Activated T-cell treated with anti-CD3 and anti-CD28 coated beads, Interleukin-2, amount 50 U/mL, for 4 hours (primary cell): ENCODE measurements around the gene CNTF. TPM values are rescaled to one million over a fixed set of nuclear protein-coding genes. Genes with fewer than 3 reads are reported as not detected.

Experiments used
- ATAC-seq, 2 donors: fragments of 200-7000 bp; cut with Tn5 transposase; one replicate each; pipeline ENCODE4 v1.10.0; 2021
- DNase-seq: peaks from one replicate; pipeline ENCODE4 v3.0.0-alpha.2; 2020
- H3K27me3 Mint-ChIP-seq: one replicate; pipeline ENCODE4 v1.8.0; 2021; ENCODE audit warnings: low read depth, mixed read lengths
- H3K36me3 Mint-ChIP-seq: one replicate; pipeline ENCODE4 v1.8.0; 2022; ENCODE audit warnings: mixed read lengths; ENCODE audit not compliant: insufficient read depth
- H3K4me1 Mint-ChIP-seq: one replicate; pipeline ENCODE4 v1.8.0; 2021; ENCODE audit warnings: low read depth, mixed read lengths
- H3K4me3 Mint-ChIP-seq: one replicate; pipeline ENCODE4 v1.8.0; 2021; ENCODE audit warnings: mild to moderate bottlenecking, moderate library complexity, mixed read lengths
- H3K9me3 Mint-ChIP-seq: one replicate; pipeline ENCODE4 v1.8.0; 2021; ENCODE audit warnings: mixed read lengths
- total RNA-seq, 3 donors: library from RNA; stranded (reverse); gene quantifications; one replicate each; pipeline ENCODE4 v1.2.1, GENCODE V29; 2021

Gene CNTF
- total RNA-seq, 3 donors from 2014 or later = 3.5 to 4.3 (median 3.6) TPM

GRCh38 chr11:58591659-58592058 lies 30.8 kb upstream of the CNTF start:
- Mint-ChIP-seq H3K36me3 (peaks cover 27% of the 10 kb centered on the region), H3K4me3 (no peak overlapping the region), H3K9me3 (no peaks in the 10 kb centered on the region), H3K4me1 (peaks cover 63% of the 10 kb centered on the region), H3K27me3 (no peaks in the 10 kb centered on the region)
- DNase-seq = no peak
- ATAC-seq = no peak

DNA sequence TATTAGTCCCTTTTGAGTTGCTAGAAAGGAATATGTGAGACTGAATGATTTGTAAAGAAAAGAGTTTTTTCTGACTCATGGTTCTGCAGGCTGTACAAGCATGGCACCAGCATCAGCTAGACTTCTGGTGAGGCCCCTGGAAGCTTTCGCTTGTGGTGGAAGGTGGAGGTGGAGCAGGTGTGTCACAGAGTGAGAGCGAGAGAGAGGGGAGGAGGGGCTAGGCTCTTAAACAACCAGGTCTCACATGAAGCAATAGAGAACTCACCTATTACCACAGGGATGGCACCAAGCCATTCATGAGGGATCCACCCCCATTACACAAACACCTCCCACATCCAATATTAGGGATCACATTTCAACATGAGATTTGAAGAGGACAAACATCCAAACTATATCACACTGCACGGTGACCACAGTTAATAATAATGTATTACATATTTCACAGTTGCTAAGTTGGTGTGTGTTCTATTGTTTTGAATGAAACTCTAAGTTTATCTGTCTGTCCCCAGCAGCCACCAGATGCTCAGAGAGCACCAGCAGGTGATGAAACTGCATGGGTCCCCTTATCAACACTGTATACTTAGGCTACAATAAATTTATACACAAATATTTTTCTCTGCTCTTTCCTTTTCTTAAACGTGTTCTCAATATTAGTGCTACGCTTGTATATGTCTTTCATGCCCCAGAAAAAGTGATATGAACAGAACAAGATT lies 29.5 kb upstream of the CNTF start:
- H3K4me3 Mint-ChIP-seq = peak overlapping the region; percentile 3

DNA sequence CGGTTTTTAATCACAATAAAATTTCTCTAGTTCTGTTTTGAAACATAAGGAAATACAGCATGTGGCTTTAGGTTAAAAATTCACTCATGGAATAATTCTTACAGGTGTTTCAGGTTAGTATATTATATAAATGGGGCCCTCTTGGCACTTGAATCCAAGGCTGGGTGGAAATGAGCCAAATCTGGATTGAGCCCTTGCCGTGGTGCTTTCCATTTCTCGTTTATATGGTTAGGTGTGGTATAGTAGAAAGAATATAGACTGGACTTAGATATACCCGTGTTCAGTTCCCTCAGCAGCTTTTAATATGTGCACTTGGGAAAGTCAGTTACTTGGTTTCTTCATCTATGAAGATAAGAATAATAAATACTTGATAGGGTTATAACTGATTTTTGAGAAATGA lies 27.6 kb upstream of the CNTF start:
- Mint-ChIP-seq H3K4me1 (peaks cover 74% of the 10 kb centered on the region), H3K27me3 (no peaks in the 10 kb centered on the region), H3K9me3 (no peaks in the 10 kb centered on the region), H3K4me3 (no peak overlapping the region), H3K36me3 (peaks cover 33% of the 10 kb centered on the region)
- ATAC-seq = no peak
- DNase-seq = no peak

More for the DNA sequence above, 29.5 kb upstream of the CNTF start:
- ATAC-seq (peak; percentile 93), DNase-seq (peak; percentile 51)
- H3K4me1 Mint-ChIP-seq = peaks cover 66% of the 10 kb centered on the region
- no peaks in the 10 kb centered on the region for H3K9me3 Mint-ChIP-seq
- no peaks in the 10 kb centered on the region for H3K27me3 Mint-ChIP-seq
- peaks cover 25% of the 10 kb centered on the region for H3K36me3 Mint-ChIP-seq

DNA sequence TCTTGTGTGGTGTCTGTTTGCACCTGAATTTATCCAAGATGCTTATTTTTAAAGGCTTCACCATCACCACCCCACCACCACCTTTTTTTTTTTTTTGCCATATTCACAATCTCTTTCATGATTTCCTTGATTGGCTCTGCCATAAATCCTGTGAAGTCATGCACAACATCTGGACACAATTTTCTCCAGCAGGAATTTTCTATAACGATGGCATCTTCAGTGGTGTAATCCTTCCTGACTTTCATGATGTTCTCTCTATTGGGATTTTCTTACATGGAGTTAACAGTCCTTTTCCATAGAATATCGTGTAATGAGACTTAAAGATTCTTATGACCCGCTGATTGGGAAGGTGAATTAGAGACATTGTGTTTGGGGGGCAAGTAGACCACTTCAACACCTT lies 25.8 kb upstream of the CNTF start:
- Mint-ChIP-seq H3K4me3 (no peak overlapping the region), H3K36me3 (peaks cover 34% of the 10 kb centered on the region), H3K4me1 (peaks cover 82% of the 10 kb centered on the region), H3K9me3 (no peaks in the 10 kb centered on the region), H3K27me3 (no peaks in the 10 kb centered on the region)
- DNase-seq = no peak
- no peak for ATAC-seq

DNA sequence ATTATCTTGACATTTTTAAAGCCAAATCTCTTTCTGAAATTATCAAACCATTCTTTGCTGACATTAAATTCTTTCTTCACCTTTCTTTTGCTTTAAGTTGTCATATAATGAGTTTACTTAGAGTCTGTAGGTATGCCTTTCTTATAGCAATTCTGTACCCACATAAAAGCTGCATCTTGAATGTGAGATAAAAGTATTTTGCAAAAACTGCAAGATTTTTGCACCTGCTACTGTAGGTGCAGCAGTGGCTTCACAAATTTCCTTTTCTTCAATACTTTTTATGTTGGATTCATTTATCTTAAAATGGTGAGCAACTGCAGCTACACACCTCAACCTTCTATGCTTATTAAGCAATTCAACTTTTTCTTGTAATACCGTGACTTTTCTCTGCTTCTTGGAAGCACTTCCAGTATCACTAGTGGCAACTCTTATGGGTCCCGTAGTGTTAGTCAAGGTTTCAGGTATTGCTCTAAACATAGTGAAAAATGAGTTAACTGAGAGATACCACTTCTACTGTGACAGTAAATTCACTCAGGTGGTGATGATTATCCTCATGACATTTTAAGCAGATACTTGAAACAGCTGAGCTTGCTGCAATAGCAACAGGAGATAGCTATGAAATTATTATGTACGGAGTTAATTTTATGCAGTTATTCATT lies 24.9 kb upstream of the CNTF start:
- DNase-seq (no peak), ATAC-seq (peak; percentile 89 to 92)
- Mint-ChIP-seq H3K36me3 (peaks cover 30% of the 10 kb centered on the region), H3K27me3 (no peaks in the 10 kb centered on the region), H3K4me1 (peaks cover 82% of the 10 kb centered on the region), H3K4me3 (no peak overlapping the region), H3K9me3 (no peaks in the 10 kb centered on the region)

GRCh38 chr11:58600510-58600909 lies 22.0 kb upstream of the CNTF start:
- peaks cover 35% of the 10 kb centered on the region for H3K36me3 Mint-ChIP-seq
- H3K27me3 Mint-ChIP-seq = no peaks in the 10 kb centered on the region
- ATAC-seq = no peak
- H3K4me3 Mint-ChIP-seq = no peak overlapping the region
- no peaks in the 10 kb centered on the region for H3K9me3 Mint-ChIP-seq
- peaks cover 87% of the 10 kb centered on the region for H3K4me1 Mint-ChIP-seq
- no peak for DNase-seq

GRCh38 chr11:58606930-58607714 lies 15.3 kb upstream of the CNTF start:
- H3K4me3 Mint-ChIP-seq = no peak overlapping the region
- no peaks in the 10 kb centered on the region for H3K27me3 Mint-ChIP-seq
- no peak for ATAC-seq
- peaks cover 35% of the 10 kb centered on the region for H3K36me3 Mint-ChIP-seq
- H3K4me1 Mint-ChIP-seq = peaks cover 66% of the 10 kb centered on the region
- DNase-seq = no peak
- H3K9me3 Mint-ChIP-seq = no peaks in the 10 kb centered on the region

- Mint-ChIP-seq H3K27me3 (no peaks in the 10 kb centered on the region), H3K9me3 (no peaks in the 10 kb centered on the region), H3K36me3 (peaks cover 34% of the 10 kb centered on the region), H3K4me3 (no peak overlapping the region), H3K4me1 (peaks cover 60% of the 10 kb centered on the region)
- peak in 1 of 2 donors; percentile 15 for ATAC-seq
- DNase-seq = no peak
These were observed 14.1 kb upstream of the CNTF start for GRCh38 chr11:58608331-58608730.

- Mint-ChIP-seq H3K9me3 (no peaks in the 10 kb centered on the region), H3K4me3 (no peak overlapping the region), H3K27me3 (no peaks in the 10 kb centered on the region), H3K36me3 (peaks cover 38% of the 10 kb centered on the region), H3K4me1 (peaks cover 54% of the 10 kb centered on the region)
- no peak for DNase-seq
- ATAC-seq = no peak
These were observed 12.7 kb upstream of the CNTF start for GRCh38 chr11:58609723-58610122.

GRCh38 chr11:58613228-58613627 lies 9.2 kb upstream of the CNTF start:
- Mint-ChIP-seq H3K4me3 (no peak overlapping the region), H3K4me1 (peaks cover 32% of the 10 kb centered on the region), H3K9me3 (no peaks in the 10 kb centered on the region), H3K36me3 (peaks cover 56% of the 10 kb centered on the region), H3K27me3 (no peaks in the 10 kb centered on the region)
- DNase-seq = no peak
- peak; percentile 57 to 66 for ATAC-seq

- ATAC-seq (no peak), DNase-seq (no peak)
- no peak overlapping the region for H3K4me3 Mint-ChIP-seq
- H3K4me1 Mint-ChIP-seq = peaks cover 27% of the 10 kb centered on the region
- H3K27me3 Mint-ChIP-seq = no peaks in the 10 kb centered on the region
- peaks cover 59% of the 10 kb centered on the region for H3K36me3 Mint-ChIP-seq
- H3K9me3 Mint-ChIP-seq = no peaks in the 10 kb centered on the region
These were observed 6.9 kb upstream of the CNTF start for GRCh38 chr11:58615559-58615958.

DNA sequence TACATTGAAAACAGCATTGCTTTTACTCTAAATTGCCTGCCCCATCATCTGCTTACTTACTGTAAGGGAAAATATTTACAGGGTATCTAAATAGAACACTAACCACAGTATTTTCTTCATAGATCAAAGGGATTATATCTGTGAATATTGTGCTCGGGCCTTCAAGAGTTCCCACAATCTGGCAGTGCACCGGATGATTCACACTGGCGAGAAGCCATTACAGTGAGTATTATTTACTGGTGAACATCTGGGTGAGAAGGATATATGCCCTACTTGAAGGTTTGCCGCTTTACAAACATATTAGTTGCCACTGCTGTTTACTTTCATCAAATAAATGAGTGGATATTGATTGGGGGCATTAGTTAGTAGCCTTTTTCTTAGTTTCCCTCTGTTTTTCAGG lies 5.9 kb upstream of the CNTF start:
- Mint-ChIP-seq H3K9me3 (no peaks in the 10 kb centered on the region), H3K4me1 (peaks cover 23% of the 10 kb centered on the region), H3K36me3 (peaks cover 51% of the 10 kb centered on the region), H3K4me3 (no peak overlapping the region), H3K27me3 (no peaks in the 10 kb centered on the region)
- DNase-seq = no peak
- no peak for ATAC-seq

- H3K4me3 Mint-ChIP-seq = no peak overlapping the region
- no peak for DNase-seq
- H3K4me1 Mint-ChIP-seq = peaks cover 21% of the 10 kb centered on the region
- H3K9me3 Mint-ChIP-seq = no peaks in the 10 kb centered on the region
- peaks cover 52% of the 10 kb centered on the region for H3K36me3 Mint-ChIP-seq
- ATAC-seq = no peak
- H3K27me3 Mint-ChIP-seq = no peaks in the 10 kb centered on the region
These were observed 4.4 kb upstream of the CNTF start for GRCh38 chr11:58617976-58618557.

DNA sequence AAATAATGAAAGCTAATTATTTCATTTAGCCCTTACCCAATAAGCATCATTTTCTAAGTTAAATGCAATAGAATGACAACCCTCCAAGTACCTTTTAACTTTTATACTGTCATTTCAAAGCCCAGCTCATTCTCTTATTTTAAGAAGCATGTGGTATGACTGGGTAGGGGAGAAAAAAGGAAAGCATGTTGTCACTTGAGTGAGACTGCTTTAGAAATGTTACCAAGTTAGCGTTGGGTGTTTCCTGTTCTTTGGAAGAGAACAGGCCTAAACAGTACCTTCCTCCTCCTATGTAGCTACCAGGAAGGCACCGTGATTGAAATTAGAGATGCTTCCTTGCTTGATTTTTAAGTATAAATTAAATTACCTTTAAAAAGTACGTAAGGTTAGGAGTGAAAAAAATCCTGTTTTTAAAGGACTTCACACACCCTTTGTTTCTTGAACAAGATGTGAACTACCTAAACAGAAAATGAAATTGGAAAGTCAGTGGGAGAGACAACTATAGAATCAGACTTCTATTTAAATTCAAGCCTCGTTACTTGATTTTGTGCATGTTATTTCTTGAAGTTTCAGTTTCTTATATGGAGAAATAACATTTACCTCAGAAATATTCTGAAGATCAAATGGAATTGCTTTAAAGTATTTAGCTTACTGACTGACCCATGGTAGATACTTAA lies 741 bp upstream of the CNTF start:
- Mint-ChIP-seq H3K36me3 (peaks cover 52% of the 10 kb centered on the region), H3K27me3 (no peaks in the 10 kb centered on the region), H3K9me3 (no peaks in the 10 kb centered on the region), H3K4me1 (peaks cover 14% of the 10 kb centered on the region), H3K4me3 (no peak overlapping the region)
- DNase-seq (no peak), ATAC-seq (peak; percentile 68 to 78)
